ENCODE measurements around the gene TMEM231.

- TF ChIP-seq CTCF (IDR thresholded peaks at IDR 0.05) (no peak), ZFX (IDR thresholded peaks at IDR 0.05; ENCODE audit: borderline replicate concordance) (no peak)
These were observed 11.9 kb upstream of the TMEM231 start for GRCh38 chr16:75567911-75568310.
